ENCODE measurements around the gene SLC6A4.

Gene SLC6A4

DNA sequence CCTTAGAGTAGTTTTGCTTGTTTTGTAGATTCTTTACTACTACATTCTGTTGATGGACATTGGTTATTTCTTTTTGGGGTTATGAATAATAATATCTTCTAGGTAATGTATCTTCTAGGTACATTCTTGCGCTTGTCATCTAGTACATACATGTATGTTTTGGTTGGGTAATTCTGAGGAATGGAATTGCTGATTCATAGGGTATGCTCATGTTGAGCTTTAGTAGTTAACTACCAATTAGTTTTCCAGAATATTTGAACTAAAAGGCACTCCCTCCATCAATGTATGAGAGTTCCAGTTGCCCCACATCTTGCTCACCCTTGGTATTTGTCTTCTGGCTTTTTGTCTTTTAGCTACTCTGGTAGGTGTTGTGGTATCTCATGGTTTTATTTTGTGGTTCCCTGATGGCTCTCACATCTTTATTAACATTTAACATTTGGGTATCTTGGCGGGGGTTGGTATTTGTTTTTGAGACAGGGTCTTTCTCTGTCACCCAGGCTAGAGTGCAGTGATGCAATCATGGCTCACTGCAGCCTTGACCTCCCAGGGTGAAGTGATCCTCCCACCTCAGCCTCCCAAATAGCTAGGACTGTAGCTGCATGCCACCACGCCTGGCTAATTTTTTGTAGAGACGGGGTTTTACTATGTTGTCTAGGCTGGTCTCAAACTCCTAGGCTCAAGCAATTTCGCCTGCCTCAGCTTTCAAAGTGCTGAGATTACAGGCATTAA is 47.1 kb downstream of the SLC6A4 start:
- no peak for TF ChIP-seq CTCF (conservative IDR thresholded peaks at IDR 0.05; ENCODE audit: low read depth)
- POLR2A ChIA-PET (ENCODE audit: low non-redundant PET) = no interaction called here
- CTCF ChIA-PET = interaction anchor here (1.1 kb wide), 1 partner anchor 63 kb away, joined by 5 read pairs; no protein-coding TSS in a partner anchor
- no peak for DNase-seq (ENCODE audit: low spot score)
- H3K27ac ChIP-seq = no peak overlapping the region

GRCh38 chr17:30187573-30187972 is 47.9 kb downstream of the SLC6A4 start:
- DNase-seq (ENCODE audit: low spot score) = no peak
- CTCF ChIA-PET = interaction anchor here (0.6 kb wide), 1 partner anchor 43 kb away, joined by 4 read pairs; no protein-coding TSS in a partner anchor
- POLR2A ChIA-PET (ENCODE audit: low non-redundant PET) = no interaction called here
- no peak overlapping the region for H3K27ac ChIP-seq
- no peak for TF ChIP-seq CTCF (conservative IDR thresholded peaks at IDR 0.05; ENCODE audit: low read depth)

GRCh38 chr17:30186761-30187160 is 48.7 kb downstream of the SLC6A4 start:
- DNase-seq (ENCODE audit: low spot score) = no peak
- POLR2A ChIA-PET (ENCODE audit: low non-redundant PET) = no interaction called here
- TF ChIP-seq CTCF (conservative IDR thresholded peaks at IDR 0.05; ENCODE audit: low read depth) = no peak
- CTCF ChIA-PET = no interaction called here
- H3K27ac ChIP-seq = no peak overlapping the region

GRCh38 chr17:30176855-30177254 is 58.6 kb downstream of the SLC6A4 start:
- no peak for TF ChIP-seq CTCF (conservative IDR thresholded peaks at IDR 0.05; ENCODE audit: low read depth)
- ChIA-PET CTCF (no interaction called here), POLR2A (ENCODE audit: low non-redundant PET) (no interaction called here)
- no peak overlapping the region for H3K27ac ChIP-seq
- DNase-seq (ENCODE audit: low spot score) = no peak

GRCh38 chr17:30174556-30174955 is 60.9 kb downstream of the SLC6A4 start:
- ChIA-PET POLR2A (ENCODE audit: low non-redundant PET) (no interaction called here), CTCF (interaction anchor here (0.6 to 0.7 kb wide), 2 partner anchors 145 to 1695 kb away, joined by 3 to 4 read pairs; no protein-coding TSS in a partner anchor)
- TF ChIP-seq CTCF (conservative IDR thresholded peaks at IDR 0.05; ENCODE audit: low read depth) = no peak
- no peak for DNase-seq (ENCODE audit: low spot score)
- no peak overlapping the region for H3K27ac ChIP-seq

DNA sequence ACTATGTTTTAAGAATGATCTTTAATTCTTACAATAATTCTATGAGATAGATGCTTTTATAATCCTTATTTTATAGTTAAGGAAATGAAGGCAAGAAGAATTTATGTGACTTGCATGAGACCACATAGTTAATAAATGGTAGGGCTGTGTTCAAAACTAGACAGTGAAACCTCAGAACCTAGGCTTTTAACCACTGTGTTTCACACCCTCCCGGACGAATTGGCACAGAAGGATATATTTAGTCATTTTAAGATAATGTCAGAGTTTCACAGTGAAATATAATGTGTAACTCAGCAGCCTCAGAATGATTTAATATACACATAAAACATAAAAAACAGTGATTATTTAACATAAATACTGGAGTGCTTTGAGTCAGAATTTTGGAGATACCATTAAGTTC is 61.8 kb downstream of the SLC6A4 start:
- no peak for DNase-seq (ENCODE audit: low spot score)
- POLR2A ChIA-PET (ENCODE audit: low non-redundant PET) = no interaction called here
- no peak overlapping the region for H3K27ac ChIP-seq
- CTCF ChIA-PET = no interaction called here
- TF ChIP-seq CTCF (conservative IDR thresholded peaks at IDR 0.05; ENCODE audit: low read depth) = no peak
